SU-DHL-6 (cell line): Measurements from ENCODE around the gene GNGT1.
"Not testable (repeated sequence)": the region's sequence is repeated elsewhere in the genome, so short reads cannot be mapped to it uniquely, and the experiment has no call there.

Source experiments
- H2AFZ ChIP-seq: fragments of 200-600 bp; sonication (generic); 2 replicates; pipeline ENCODE4 v1.6.1; 2014; ENCODE audit warnings: low read depth, mild to moderate bottlenecking, moderate library complexity, mixed read lengths, antibody characterized with exemption, low read length; ENCODE audit not compliant: severe bottlenecking
- H3F3A ChIP-seq: fragments of 200-600 bp; shearing (Covaris generic); 2 replicates; pipeline ENCODE4 v1.6.0; 2016; ENCODE audit warnings: antibody characterized with exemption, mild to moderate bottlenecking; ENCODE audit not compliant: insufficient read depth
- H3K27ac ChIP-seq: fragments of 200-600 bp; sonication (generic); 2 replicates; pipeline ENCODE4 v1.5.1; 2016; ENCODE audit warnings: low read depth, mild to moderate bottlenecking, low read length, moderate library complexity, mixed read lengths
- H3K27me3 ChIP-seq: fragments of 200-600 bp; sonication (generic), shearing (Covaris generic); 2 replicates; pipeline ENCODE4 v1.6.0; 2014; ENCODE audit warnings: mild to moderate bottlenecking, low read length
- H3K36me3 ChIP-seq: fragments of 200-600 bp; sonication (generic); 2 replicates; pipeline ENCODE4 v1.6.1; 2014; ENCODE audit warnings: mild to moderate bottlenecking, low read length, mixed read lengths
- H3K4me2 ChIP-seq: fragments of 300-600, 200-600 bp; shearing (Covaris generic), sonication (generic); 2 replicates; pipeline ENCODE4 v1.6.0; 2014; ENCODE audit warnings: low read length, low read depth, mild to moderate bottlenecking; ENCODE audit not compliant: poor library complexity, severe bottlenecking
- H3K4me3 ChIP-seq: fragments of 200-600 bp; sonication (generic); 2 replicates; pipeline ENCODE4 v1.5.1; 2014; ENCODE audit warnings: antibody characterized with exemption, low read length, mild to moderate bottlenecking, mixed read lengths; ENCODE audit not compliant: insufficient read depth, poor library complexity, severe bottlenecking
- H3K79me2 ChIP-seq: fragments of 200-600 bp; sonication (generic); 2 replicates; pipeline ENCODE4 v1.6.1; 2014; ENCODE audit warnings: mild to moderate bottlenecking, low read length, moderate library complexity; ENCODE audit not compliant: insufficient read depth
- H3K9ac ChIP-seq: fragments of 200-600 bp; sonication (generic); 2 replicates; pipeline ENCODE4 v1.7.0; 2014; ENCODE audit warnings: mild to moderate bottlenecking, low read length
- H3K9me2 ChIP-seq: fragments of 200-600 bp; sonication (generic); replicated peaks from 2 replicates; pipeline ENCODE4 v1.6.1; 2014; ENCODE audit warnings: low read length; ENCODE audit not compliant: insufficient read depth
- H3K9me3 ChIP-seq: fragments of 200-600 bp; sonication (generic); 2 replicates; pipeline ENCODE4 v1.6.1; 2014; ENCODE audit warnings: low read length, mixed read lengths; ENCODE audit not compliant: insufficient read depth
- H4K20me1 ChIP-seq: fragments of 200-600 bp; sonication (generic); 2 replicates; pipeline ENCODE4 v1.6.1; 2014; ENCODE audit warnings: low read depth, mild to moderate bottlenecking, antibody characterized with exemption, low read length, moderate library complexity, mixed read lengths
- CTCF ChIP-seq: fragments of 200-600 bp; sonication (generic); IDR thresholded peaks from one replicate; pipeline ENCODE4 v1.5.1; 2017; ENCODE audit warnings: antibody characterized with exemption, mild to moderate bottlenecking, low read length, moderate library complexity; ENCODE audit not compliant: insufficient read depth, poor library complexity, severe bottlenecking
- EZH2phosphoT487 ChIP-seq: fragments of 200-600 bp; sonication (generic), shearing (Covaris generic); conservative IDR thresholded peaks from 2 replicates; pipeline ENCODE4 v1.6.1; 2018; ENCODE audit warnings: mild to moderate bottlenecking, antibody characterized with exemption, low read length, moderate library complexity, mixed read lengths

The GNGT1 gene

DNA sequence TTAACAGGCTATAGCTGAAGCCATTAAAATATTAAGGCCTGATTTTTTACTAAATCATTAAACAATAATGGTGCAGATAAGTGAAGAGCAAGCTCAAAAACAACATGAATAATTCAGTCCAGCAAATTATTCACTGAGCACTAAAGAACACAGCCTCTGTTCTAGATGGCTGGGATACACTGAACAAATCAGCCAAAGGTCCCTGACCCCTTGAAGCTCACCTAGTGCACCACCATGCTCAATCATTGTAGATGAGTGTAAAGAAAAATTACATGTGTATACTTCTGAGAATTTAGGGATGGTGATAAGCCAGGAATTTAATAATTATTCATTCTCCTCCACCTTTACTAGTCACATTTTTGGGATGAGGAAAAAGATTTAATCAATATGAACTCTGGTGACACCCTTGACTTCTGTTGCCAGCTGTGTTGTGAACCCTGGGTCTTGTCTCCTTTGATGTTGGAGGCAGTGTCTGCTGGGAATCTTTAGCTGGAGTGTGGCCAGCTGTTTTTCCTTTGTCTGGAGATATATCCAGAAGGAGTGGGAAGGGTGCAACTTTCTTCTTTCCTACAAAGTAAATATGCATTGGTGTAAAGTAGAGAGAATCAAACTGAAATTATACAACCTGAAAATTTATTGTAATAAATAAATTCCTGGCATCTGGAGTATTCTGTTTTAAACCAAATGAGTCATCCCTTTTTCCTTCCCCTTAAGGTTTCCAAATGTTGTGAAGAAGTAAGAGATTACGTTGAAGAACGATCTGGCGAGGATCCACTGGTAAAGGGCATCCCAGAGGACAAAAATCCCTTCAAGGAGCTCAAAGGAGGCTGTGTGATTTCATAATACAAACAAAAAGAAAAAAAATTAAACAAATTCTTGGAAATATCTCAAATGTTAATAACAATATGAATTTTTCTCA, 4.0 kb downstream of the GNGT1 start:
- Histone ChIP-seq H3F3A (no peaks in the 10 kb centered on the region), H4K20me1 (no peaks in the 10 kb centered on the region), H3K27ac (no peak overlapping the region), H3K27me3 (no peaks in the 10 kb centered on the region), H3K9me2 (no peaks in the 10 kb centered on the region), H3K79me2 (no peaks in the 10 kb centered on the region), H2AFZ (no peak overlapping the region), H3K4me2 (no peak overlapping the region), H3K9ac (no peak overlapping the region), H3K9me3 (no peaks in the 10 kb centered on the region), H3K36me3 (no peaks in the 10 kb centered on the region), H3K4me3 (no peak overlapping the region)
- TF ChIP-seq EZH2phosphoT487 (no peak), CTCF (no peak)

- H3K4me3 ChIP-seq, H4K20me1 ChIP-seq, H3K9me3 ChIP-seq, H2AFZ ChIP-seq, H3K9me2 ChIP-seq, H3K27ac ChIP-seq, H3K27me3 ChIP-seq, H3K4me2 ChIP-seq, H3K36me3 ChIP-seq, H3F3A ChIP-seq, H3K79me2 ChIP-seq, H3K9ac ChIP-seq: not testable (repeated sequence)
Measured at GRCh38 chr7:93911242-93911641, 4.9 kb downstream of the GNGT1 start.

DNA sequence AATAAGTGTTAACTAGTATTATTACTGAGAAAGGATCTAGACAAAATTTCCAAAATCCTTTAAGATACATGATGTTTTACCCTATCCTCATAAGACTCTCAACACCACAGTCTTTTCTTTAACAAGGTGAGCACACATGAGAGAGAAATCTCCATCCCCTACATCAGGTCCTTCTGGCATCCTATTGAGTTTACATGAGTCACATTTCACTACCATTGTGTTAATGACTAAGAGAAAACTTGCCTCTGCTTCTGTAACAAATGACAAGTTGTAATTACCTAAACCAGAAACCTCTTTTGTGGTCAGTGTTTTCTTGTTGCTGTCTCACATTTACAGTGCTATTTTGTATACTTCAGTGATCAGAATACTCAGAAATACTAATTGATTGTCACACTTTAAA, 5.3 kb downstream of the GNGT1 start:
- H3K9me2 ChIP-seq, H3K9ac ChIP-seq, H3K4me3 ChIP-seq, H2AFZ ChIP-seq, H3K4me2 ChIP-seq, H3F3A ChIP-seq, H3K27me3 ChIP-seq, H3K27ac ChIP-seq, H3K36me3 ChIP-seq, H4K20me1 ChIP-seq, H3K79me2 ChIP-seq, H3K9me3 ChIP-seq: not testable (repeated sequence)

GRCh38 chr7:93913197-93913596, 6.8 kb downstream of the GNGT1 start:
- no peak overlapping the region for H3K27ac ChIP-seq
- H3K4me2 ChIP-seq, result no peak overlapping the region
- H3K27me3 ChIP-seq, result no peaks in the 10 kb centered on the region
- H3K36me3 ChIP-seq, result no peaks in the 10 kb centered on the region
- no peak overlapping the region for H3K4me3 ChIP-seq
- TF ChIP-seq EZH2phosphoT487 (no peak), CTCF (no peak)
- no peak overlapping the region for H2AFZ ChIP-seq
- H3K9ac ChIP-seq, result no peak overlapping the region
- no peaks in the 10 kb centered on the region for H3K79me2 ChIP-seq
- H4K20me1 ChIP-seq, result no peaks in the 10 kb centered on the region
- H3K9me3 ChIP-seq, result no peaks in the 10 kb centered on the region
- no peaks in the 10 kb centered on the region for H3K9me2 ChIP-seq
- no peaks in the 10 kb centered on the region for H3F3A ChIP-seq
